Activated B cell treated with CpG ODN at 0.5 μM for 24 hours (primary cell): ENCODE data around the gene ITGA7. TPM values are rescaled to one million over a fixed set of nuclear protein-coding genes. Genes with fewer than 3 reads are reported as not detected.

Experiments used
- ATAC-seq: fragments of 200-7000 bp; cut with Tn5 transposase; one replicate; pipeline ENCODE4 v1.10.0; 2021; ENCODE audit warnings: low read depth, mild to moderate bottlenecking, moderate library complexity
- CTCF ChIA-PET: fragments of 350-600 bp; sonication (Branson Sonifier 250); formaldehyde crosslinking; loops from one replicate; lab custom pipeline; 2021; ENCODE audit warnings: antibody characterized with exemption; lab: Charles Lee
- POLR2A ChIA-PET: fragments of 350-600 bp; sonication (Branson Sonifier 250); formaldehyde crosslinking; loops from one replicate; lab custom pipeline; 2021; ENCODE audit warnings: antibody characterized with exemption; lab: Charles Lee
- DNase-seq: peaks from one replicate; pipeline ENCODE4 v3.0.0; 2022
- H3K27ac Mint-ChIP-seq: one replicate; pipeline ENCODE4 v1.8.0; 2020; ENCODE audit warnings: mixed read lengths
- H3K27me3 Mint-ChIP-seq: one replicate; pipeline ENCODE4 v1.8.0; 2021; ENCODE audit warnings: mixed read lengths
- H3K36me3 Mint-ChIP-seq: one replicate; pipeline ENCODE4 v1.8.0; 2021; ENCODE audit warnings: low read depth, mixed read lengths
- H3K4me1 Mint-ChIP-seq: one replicate; pipeline ENCODE4 v1.8.0; 2021; ENCODE audit warnings: mixed read lengths
- H3K4me3 Mint-ChIP-seq: one replicate; pipeline ENCODE4 v1.8.0; 2020; ENCODE audit warnings: mild to moderate bottlenecking, mixed read lengths
- H3K9me3 Mint-ChIP-seq: one replicate; pipeline ENCODE4 v1.8.0; 2020; ENCODE audit warnings: mixed read lengths
- CTCF ChIP-seq: fragments of 200-600 bp; IDR thresholded peaks from one replicate; pipeline ENCODE4 v1.8.0; 2022; ENCODE audit warnings: antibody characterized with exemption, mild to moderate bottlenecking
- intact Hi-C: fragments of 100-400 bp; cut with micrococcal nuclease; formaldehyde crosslinking; loops from one replicate; pipeline ENCODE4 v1.15.1; 2024
- total RNA-seq: library from RNA; stranded (reverse); gene quantifications from 2 replicates; pipeline ENCODE4 v1.2.3, GENCODE V29; 2022

Gene ITGA7
- total RNA-seq, 1 donor from 2014 or later, result 1.4 TPM

DNA sequence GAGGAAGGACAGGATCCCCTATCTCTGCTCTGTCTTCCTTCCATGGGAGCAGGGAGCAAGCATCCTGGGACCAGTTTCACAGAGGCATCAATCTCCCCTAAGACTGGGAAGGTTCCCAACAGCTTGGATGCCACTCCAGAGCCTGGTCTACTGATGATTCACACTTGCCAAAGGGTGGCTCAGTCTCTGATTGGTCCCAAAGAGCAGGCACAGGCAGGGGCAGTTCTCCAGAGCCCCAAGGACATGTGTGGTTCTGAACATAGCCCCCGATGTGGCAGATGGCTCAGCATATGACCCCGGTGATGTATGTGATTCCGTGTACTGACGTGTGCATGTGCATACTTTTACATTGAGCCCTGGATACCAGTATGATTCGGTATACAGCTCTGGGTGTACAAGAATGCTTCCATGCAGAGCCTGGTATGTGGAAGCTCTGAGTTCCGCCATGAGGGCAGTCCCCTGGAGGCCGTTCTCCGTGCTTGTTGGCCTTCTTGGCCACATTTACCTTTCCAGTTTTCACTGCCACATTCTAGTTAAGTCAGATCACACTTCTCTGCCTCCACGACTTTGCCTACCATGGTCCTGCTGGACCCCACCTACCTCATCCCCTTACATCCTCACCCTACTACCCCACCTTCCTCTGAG, 21.2 kb downstream of the ITGA7 start:
- POLR2A ChIA-PET, result interaction anchor here (0.6 kb wide), 2 partner anchors 17 to 630 kb away, joined by 3 to 8 read pairs; partner anchors contain the start of gene CNPY2
- H3K27me3 Mint-ChIP-seq, result no peaks in the 10 kb centered on the region
- ATAC-seq, result no peak
- peaks cover 34% of the 10 kb centered on the region for H3K4me1 Mint-ChIP-seq
- no peak overlapping the region for H3K4me3 Mint-ChIP-seq
- DNase-seq, result no peak
- CTCF ChIA-PET, result no interaction called here
- no peak overlapping the region for H3K27ac Mint-ChIP-seq
- TF ChIP-seq CTCF, result no peak
- H3K36me3 Mint-ChIP-seq, result no peaks in the 10 kb centered on the region
- intact Hi-C loops, result no loop called here
- H3K9me3 Mint-ChIP-seq, result no peaks in the 10 kb centered on the region

- Mint-ChIP-seq H3K36me3 (no peaks in the 10 kb centered on the region), H3K27me3 (no peaks in the 10 kb centered on the region), H3K4me1 (peaks cover 41% of the 10 kb centered on the region), H3K27ac (no peak overlapping the region), H3K4me3 (no peak overlapping the region), H3K9me3 (no peaks in the 10 kb centered on the region)
- DNase-seq (no peak), ATAC-seq (no peak)
- ChIA-PET CTCF (no interaction called here), POLR2A (no interaction called here)
- no peak for TF ChIP-seq CTCF
- intact Hi-C loops, result no loop called here
Observed at GRCh38 chr12:55685671-55686070, 22.0 kb downstream of the ITGA7 start.

- Mint-ChIP-seq H3K4me1 (peaks cover 41% of the 10 kb centered on the region), H3K9me3 (no peaks in the 10 kb centered on the region), H3K27ac (no peak overlapping the region), H3K27me3 (no peaks in the 10 kb centered on the region), H3K4me3 (no peak overlapping the region), H3K36me3 (no peaks in the 10 kb centered on the region)
- DNase-seq, result no peak
- TF ChIP-seq CTCF, result no peak
- intact Hi-C loops, result no loop called here
- ChIA-PET POLR2A (no interaction called here), CTCF (no interaction called here)
- no peak for ATAC-seq
Observed at GRCh38 chr12:55684761-55685370, 22.8 kb downstream of the ITGA7 start.

DNA sequence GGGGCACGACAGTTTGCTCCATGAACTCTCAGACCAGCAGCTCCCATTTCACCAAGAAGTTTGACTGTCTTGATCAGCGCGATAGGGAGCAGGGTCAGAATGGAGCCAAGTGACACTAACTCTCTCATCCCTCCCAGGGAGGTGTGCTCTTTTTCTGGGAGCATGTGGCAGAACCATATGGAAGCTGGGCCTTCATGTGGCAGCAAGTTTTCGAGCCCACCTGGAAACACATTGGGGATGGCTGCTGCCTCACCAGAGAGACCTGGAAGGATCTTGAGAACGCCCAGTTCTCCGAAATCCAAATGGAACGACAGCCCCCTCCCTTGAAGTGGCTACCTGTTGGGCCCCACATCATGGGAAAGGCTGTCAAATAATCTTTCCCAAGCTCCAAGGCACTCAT, 24.0 kb downstream of the ITGA7 start:
- Mint-ChIP-seq H3K4me1 (peaks cover 41% of the 10 kb centered on the region), H3K36me3 (no peaks in the 10 kb centered on the region), H3K27ac (no peak overlapping the region), H3K4me3 (no peak overlapping the region), H3K9me3 (no peaks in the 10 kb centered on the region), H3K27me3 (no peaks in the 10 kb centered on the region)
- CTCF ChIA-PET, result interaction anchor here (1.4 kb wide), 1 partner anchor 27 kb away, joined by 4 read pairs; no protein-coding TSS in a partner anchor
- POLR2A ChIA-PET, result interaction anchor here (1.4 kb wide), 1 partner anchor 32 kb away, joined by 3 read pairs; the partner anchor contains the start of gene BLOC1S1
- no peak for ATAC-seq
- DNase-seq, result no peak
- no peak for TF ChIP-seq CTCF
- intact Hi-C loops, result loop anchor here (2.0 kb wide), 1 partner anchor 23 kb away; the partner anchor contains the start of gene ITGA7
